Suprapubic skin (tissue), 3 donors: Measurements from ENCODE around the gene RALB.

Source experiments
- POLR2A ChIP-seq, 2 donors: fragments of 450-650 bp; IDR thresholded peaks; one replicate each; pipeline ENCODE4 v1.6.1; 2017; ENCODE audit warnings: antibody characterized with exemption in 2 of 2, mild to moderate bottlenecking in 2 of 2, moderate library complexity in 2 of 2
- TF ChIP-seq, protein P1 (sequence below), 2 donors: fragments of 200-600 bp in 1 of 2; fragments of 450-650 bp in 1 of 2; sonication (generic) in 1 of 2; IDR thresholded peaks; one replicate each; pipeline ENCODE4 v1.5.1; 2016 to 2019; ENCODE audit warnings: antibody characterized with exemption in 2 of 2, mild to moderate bottlenecking in 1 of 2, moderate library complexity in 1 of 2

DNA sequence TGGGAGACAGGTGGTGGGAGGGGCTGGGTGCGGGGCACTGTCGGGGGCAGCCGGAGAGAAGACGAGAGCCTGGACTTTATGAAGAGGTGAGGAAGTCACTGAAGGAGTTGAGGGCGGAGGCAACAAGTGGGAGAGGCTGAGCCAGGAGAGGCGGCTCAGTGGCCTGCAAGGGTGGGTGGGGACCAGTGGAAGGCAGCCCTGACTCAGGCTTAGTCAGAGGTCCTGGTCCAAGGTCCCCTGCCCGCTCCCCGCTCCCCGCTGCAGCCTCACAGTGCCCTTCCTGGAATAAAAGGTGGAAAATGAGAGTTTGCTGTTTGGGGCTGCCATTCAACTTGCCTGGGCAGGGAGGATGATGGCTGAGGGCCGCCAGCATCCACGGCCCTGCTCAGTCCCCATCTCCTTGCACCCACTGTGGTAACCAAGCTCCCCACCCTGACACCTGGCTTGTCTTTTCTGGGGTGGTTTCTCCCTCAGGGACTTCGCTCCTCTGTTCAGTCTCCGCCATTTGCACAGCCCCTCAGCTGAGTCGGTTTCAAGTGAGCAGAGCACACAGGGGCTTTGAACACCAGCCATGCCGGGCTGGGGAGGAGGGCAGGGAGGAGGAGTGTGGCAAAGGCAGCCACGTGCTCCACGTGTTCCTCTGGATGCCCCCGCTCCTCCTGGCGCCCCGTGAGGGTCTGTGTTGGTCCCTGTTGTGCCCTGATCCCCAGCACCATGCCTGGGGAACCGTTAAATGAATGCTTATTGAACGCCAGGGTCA, 13.7 kb upstream of the RALB start:
- TF ChIP-seq, protein P1, sequence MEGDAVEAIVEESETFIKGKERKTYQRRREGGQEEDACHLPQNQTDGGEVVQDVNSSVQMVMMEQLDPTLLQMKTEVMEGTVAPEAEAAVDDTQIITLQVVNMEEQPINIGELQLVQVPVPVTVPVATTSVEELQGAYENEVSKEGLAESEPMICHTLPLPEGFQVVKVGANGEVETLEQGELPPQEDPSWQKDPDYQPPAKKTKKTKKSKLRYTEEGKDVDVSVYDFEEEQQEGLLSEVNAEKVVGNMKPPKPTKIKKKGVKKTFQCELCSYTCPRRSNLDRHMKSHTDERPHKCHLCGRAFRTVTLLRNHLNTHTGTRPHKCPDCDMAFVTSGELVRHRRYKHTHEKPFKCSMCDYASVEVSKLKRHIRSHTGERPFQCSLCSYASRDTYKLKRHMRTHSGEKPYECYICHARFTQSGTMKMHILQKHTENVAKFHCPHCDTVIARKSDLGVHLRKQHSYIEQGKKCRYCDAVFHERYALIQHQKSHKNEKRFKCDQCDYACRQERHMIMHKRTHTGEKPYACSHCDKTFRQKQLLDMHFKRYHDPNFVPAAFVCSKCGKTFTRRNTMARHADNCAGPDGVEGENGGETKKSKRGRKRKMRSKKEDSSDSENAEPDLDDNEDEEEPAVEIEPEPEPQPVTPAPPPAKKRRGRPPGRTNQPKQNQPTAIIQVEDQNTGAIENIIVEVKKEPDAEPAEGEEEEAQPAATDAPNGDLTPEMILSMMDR (IDR thresholded peaks at IDR 0.05): no peak
- TF ChIP-seq POLR2A (IDR thresholded peaks at IDR 0.05): no peak
